Upper lobe of right lung (tissue), 1 donor: ENCODE measurements around the gene CPED1. TPM values are rescaled to one million over a fixed set of nuclear protein-coding genes. Genes with fewer than 3 reads are reported as not detected.
"Not testable (repeated sequence)": the region's sequence is repeated elsewhere in the genome, so short reads cannot be mapped to it uniquely, and the experiment has no call there.

Experiments used
- ATAC-seq: fragments of 200-7000 bp; cut with Tn5 transposase; one replicate; pipeline ENCODE4 v1.9.1; 2020; ENCODE audit warnings: mild to moderate bottlenecking, moderate library complexity
- DNase-seq: peaks from one replicate; pipeline ENCODE4 v3.0.0-alpha.2; 2020
- H3K27ac ChIP-seq: fragments of 200-600 bp; one replicate; pipeline ENCODE4 v1.8.0; 2022
- H3K27me3 ChIP-seq: fragments of 200-600 bp; one replicate; pipeline ENCODE4 v1.8.0; 2022; ENCODE audit warnings: mild to moderate bottlenecking
- H3K36me3 ChIP-seq: fragments of 200-600 bp; one replicate; pipeline ENCODE4 v1.8.0; 2022
- H3K4me1 ChIP-seq: fragments of 200-600 bp; one replicate; pipeline ENCODE4 v1.8.0; 2022
- H3K4me3 ChIP-seq: fragments of 200-600 bp; one replicate; pipeline ENCODE4 v1.8.0; 2022; ENCODE audit warnings: mild to moderate bottlenecking
- H3K9me3 ChIP-seq: fragments of 200-600 bp; one replicate; pipeline ENCODE4 v1.8.0; 2022
- intact Hi-C: fragments of 100-400 bp; cut with DNase I; formaldehyde crosslinking; loops from one replicate; pipeline ENCODE4 v1.11.0; 2022
- total RNA-seq: library from RNA; stranded (reverse); fragmentation: NEBNext Ultra II Directional; extraction: Animal tissue kit (Norgen Biotek cat#: 25700); gene quantifications from one replicate; pipeline ENCODE4 v1.2.1, GENCODE V29; 2021
- TF ChIP-seq, protein P1 (sequence below): fragments of 200-600 bp; IDR thresholded peaks from one replicate; pipeline ENCODE4 v1.8.0; 2022; ENCODE audit warnings: antibody characterized with exemption
- donor health status: DM: no; HTN: yes; CAD: no; lungs with severe emphysema.

Gene CPED1
- total RNA-seq, 1 donor from 2014 or later, result 39.2 TPM

DNA sequence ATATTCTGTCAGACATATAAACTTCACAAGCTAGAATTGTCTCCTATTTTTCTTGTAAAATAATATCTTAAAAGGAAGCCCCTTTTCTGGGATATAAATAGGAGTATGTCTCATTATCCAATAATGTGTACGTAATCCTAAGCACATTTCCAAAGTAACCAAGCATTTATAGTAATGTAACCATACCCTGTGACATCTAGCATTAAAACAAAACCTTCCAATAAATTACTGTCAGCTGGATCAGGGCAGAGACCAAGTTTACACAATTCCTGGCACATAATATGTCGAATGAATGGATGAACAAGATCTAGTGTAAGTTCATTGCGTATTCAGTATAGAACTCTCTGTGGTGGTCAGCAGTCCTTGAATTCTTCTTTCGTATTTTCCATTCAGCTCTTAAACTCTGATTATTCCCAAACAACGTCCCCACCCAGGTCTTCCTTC is 14.3 kb downstream of the CPED1 start:
- Histone ChIP-seq H3K9me3 (no peaks in the 10 kb centered on the region), H3K27ac (no peak overlapping the region), H3K4me3 (no peak overlapping the region), H3K4me1 (peaks cover 15% of the 10 kb centered on the region), H3K27me3 (no peaks in the 10 kb centered on the region), H3K36me3 (no peaks in the 10 kb centered on the region)
- DNase-seq (no peak), ATAC-seq (no peak)
- TF ChIP-seq, protein P1, sequence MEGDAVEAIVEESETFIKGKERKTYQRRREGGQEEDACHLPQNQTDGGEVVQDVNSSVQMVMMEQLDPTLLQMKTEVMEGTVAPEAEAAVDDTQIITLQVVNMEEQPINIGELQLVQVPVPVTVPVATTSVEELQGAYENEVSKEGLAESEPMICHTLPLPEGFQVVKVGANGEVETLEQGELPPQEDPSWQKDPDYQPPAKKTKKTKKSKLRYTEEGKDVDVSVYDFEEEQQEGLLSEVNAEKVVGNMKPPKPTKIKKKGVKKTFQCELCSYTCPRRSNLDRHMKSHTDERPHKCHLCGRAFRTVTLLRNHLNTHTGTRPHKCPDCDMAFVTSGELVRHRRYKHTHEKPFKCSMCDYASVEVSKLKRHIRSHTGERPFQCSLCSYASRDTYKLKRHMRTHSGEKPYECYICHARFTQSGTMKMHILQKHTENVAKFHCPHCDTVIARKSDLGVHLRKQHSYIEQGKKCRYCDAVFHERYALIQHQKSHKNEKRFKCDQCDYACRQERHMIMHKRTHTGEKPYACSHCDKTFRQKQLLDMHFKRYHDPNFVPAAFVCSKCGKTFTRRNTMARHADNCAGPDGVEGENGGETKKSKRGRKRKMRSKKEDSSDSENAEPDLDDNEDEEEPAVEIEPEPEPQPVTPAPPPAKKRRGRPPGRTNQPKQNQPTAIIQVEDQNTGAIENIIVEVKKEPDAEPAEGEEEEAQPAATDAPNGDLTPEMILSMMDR, result no peak
- intact Hi-C loops, result no loop called here

- ATAC-seq (no peak), DNase-seq (no peak)
- no peak overlapping the region for H3K4me3 ChIP-seq
- H3K9me3 ChIP-seq, result no peaks in the 10 kb centered on the region
- intact Hi-C loops, result no loop called here
- peaks cover 15% of the 10 kb centered on the region for H3K4me1 ChIP-seq
- H3K27me3 ChIP-seq, result no peaks in the 10 kb centered on the region
- H3K36me3 ChIP-seq, result no peaks in the 10 kb centered on the region
- H3K27ac ChIP-seq, result no peak overlapping the region
- TF ChIP-seq, protein P1, result no peak
Measured at GRCh38 chr7:121003986-121004685, 15.6 kb downstream of the CPED1 start.

- H3K27me3 ChIP-seq, H3K36me3 ChIP-seq, H3K27ac ChIP-seq, H3K4me3 ChIP-seq, H3K4me1 ChIP-seq, intact Hi-C loops, H3K9me3 ChIP-seq, DNase-seq, ATAC-seq: not testable (repeated sequence)
Measured at GRCh38 chr7:121005058-121005457, 16.5 kb downstream of the CPED1 start.

GRCh38 chr7:121005996-121006584 is 17.6 kb downstream of the CPED1 start:
- intact Hi-C loops, result no loop called here
- no peak overlapping the region for H3K4me3 ChIP-seq
- ATAC-seq, result no peak

GRCh38 chr7:121006711-121007315 is 18.3 kb downstream of the CPED1 start:
- Histone ChIP-seq H3K4me1 (peaks cover 3% of the 10 kb centered on the region), H3K27ac (no peak overlapping the region), H3K9me3 (no peaks in the 10 kb centered on the region), H3K4me3 (no peak overlapping the region), H3K36me3 (no peaks in the 10 kb centered on the region), H3K27me3 (no peaks in the 10 kb centered on the region)
- TF ChIP-seq, protein P1, result no peak
- ATAC-seq (no peak), DNase-seq (no peak)
- intact Hi-C loops, result no loop called here

More at GRCh38 chr7:121005996-121006584, 17.6 kb downstream of the CPED1 start:
- Histone ChIP-seq H3K27me3 (no peaks in the 10 kb centered on the region), H3K4me1 (peaks cover 3% of the 10 kb centered on the region), H3K27ac (no peak overlapping the region), H3K36me3 (no peaks in the 10 kb centered on the region), H3K9me3 (no peaks in the 10 kb centered on the region)
- TF ChIP-seq, protein P1, result no peak
- DNase-seq, result no peak

- TF ChIP-seq, protein P1, result no peak
- H3K27me3 ChIP-seq, result no peaks in the 10 kb centered on the region
Measured at GRCh38 chr7:121008816-121009215, 20.3 kb downstream of the CPED1 start.

More at GRCh38 chr7:121008816-121009215, 20.3 kb downstream of the CPED1 start:
- H3K4me1 ChIP-seq, result peaks cover 3% of the 10 kb centered on the region
- intact Hi-C loops, result no loop called here
- H3K27ac ChIP-seq, result no peak overlapping the region
- no peak overlapping the region for H3K4me3 ChIP-seq
- DNase-seq, result no peak
- ATAC-seq, result no peak
- no peaks in the 10 kb centered on the region for H3K9me3 ChIP-seq
- no peaks in the 10 kb centered on the region for H3K36me3 ChIP-seq
